ENCODE results near the gene IL1A.
A peak's percentile ranks its signal among the peaks of the same experiment; 100 is the strongest.

The IL1A gene

DNA sequence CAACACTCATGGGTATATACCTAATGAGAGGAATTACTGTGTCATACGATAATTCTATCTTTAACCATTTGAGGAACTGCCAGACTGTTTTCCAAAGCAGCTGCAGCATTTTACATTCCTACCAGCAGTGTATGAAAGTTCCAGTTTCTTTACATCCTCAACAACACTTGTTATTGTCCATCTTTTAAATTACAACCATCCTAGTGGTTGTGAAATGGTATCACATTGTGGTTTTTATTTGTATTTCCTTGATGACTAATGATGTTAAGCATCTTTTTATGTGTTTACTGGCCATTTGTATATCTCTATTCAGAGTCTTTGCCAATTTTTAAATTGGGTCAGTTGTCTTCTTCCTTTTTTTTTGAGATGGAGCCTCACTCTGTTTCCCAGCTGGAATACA lies 15.9 kb downstream of the IL1A start:
- peak; percentile 43 for DNase-seq (ENCODE audit: low read depth, low spot score)
- H3K27ac ChIP-seq, result peak overlapping the region; percentile 7

DNA sequence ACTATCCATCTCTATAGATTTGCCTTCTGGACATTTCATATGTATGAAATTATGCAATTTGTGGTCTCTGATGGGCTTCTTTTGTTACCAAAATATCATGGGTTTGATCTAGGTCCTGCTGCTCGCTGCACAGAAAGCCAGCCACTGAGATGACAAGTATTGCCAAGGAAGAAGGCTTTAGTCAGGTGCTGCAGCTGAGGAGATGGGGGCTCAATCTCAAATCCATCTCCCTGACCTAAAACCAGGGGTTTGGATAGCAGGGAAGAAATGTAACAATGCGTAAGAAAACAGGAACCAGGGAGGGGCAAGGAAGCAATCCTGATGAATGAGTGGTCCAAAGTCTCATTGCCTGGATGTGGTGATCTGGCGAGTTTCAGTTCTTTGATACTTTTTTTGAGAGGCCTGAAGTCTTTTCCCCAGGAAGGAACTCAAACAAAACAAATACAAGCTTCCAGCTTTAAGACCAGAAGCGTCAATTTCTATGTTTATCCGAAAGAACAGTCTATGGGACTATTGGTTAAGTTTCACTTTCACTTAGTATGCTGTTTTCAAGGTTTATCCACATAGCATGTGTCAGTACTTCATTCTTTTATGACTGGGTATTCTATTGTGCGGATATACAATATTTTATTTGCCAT lies 16.5 kb downstream of the IL1A start:
- DNase-seq (ENCODE audit: low read depth, low spot score), result no peak
- peak overlapping the region; percentile 7 for H3K27ac ChIP-seq

DNA sequence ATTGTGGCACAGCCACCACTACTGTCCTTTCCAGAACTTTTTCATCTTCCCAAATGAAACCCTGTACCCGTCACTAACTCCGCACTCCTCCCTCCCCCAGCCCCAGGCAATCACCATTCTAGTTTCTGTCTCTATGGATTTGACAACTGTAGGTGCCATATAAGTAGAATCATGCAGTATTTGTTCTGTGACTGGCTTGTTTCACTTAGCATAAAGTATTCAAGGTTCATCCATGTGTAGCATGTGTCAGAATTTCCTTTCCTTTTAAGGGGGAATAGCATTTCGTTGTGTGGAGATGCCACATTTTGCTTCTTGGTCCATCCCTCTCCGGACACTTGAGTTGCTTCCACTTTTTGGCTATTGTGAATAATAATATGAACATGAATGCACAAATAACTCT lies 19.0 kb downstream of the IL1A start:
- no peak for DNase-seq (ENCODE audit: low read depth, low spot score)
- H3K27ac ChIP-seq, result peak overlapping the region; percentile 19

DNA sequence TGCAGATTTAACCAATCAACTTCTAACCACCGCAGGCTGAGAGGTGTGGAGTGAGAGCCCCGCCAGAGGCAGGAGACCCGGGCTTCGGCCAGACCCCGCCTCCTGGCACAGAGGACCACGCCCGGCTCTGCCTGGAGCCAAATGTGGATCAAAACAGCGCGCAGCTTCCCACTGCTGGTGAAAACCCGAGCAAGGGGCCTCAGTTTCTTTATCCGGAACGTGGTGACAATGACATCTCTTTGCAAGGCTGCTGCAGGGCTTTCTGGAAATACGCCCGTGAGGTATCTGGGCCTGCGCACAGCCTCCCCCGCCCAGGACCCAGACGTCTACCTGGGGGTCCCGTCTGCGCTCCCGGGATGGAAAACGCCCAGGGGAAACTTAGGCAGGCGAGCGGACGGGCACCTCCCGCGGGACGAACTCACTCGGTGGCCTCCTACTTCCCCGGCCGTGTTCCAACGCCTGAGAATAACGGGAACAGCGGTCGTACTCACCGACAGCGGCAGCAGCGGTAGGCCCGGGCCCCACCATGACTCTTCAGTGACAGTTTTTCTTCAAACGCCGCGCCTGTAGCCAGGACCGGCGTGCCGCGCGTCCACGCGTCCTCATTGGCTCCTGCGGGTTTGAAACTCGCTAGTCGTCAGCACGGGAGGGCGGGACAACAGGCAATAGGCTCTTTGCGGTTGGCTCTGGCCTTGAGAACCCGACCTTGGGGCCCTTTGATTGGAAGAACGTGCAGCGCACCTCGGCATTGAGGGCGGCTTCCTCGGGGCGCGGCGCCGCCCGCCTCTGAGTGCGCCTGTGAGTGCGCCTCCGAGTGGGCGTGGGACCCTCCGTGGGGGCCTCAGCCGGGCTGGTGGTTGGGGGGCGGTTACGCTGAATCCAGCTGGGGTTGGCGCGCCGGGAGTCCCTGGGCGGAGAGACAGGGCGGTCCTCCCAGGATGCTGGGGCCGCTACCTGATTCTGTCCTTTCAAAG lies 19.9 kb downstream of the IL1A start, which contains the start of gene CKAP2L:
Gene CKAP2L (minus strand): TSS at position 539 of the 974 bp plus-strand sequence. CDS start 11 bp downstream, at position 528.
- peak within 1 kb of the TSS; percentile 19 for H3K27ac ChIP-seq
- DNase-seq (ENCODE audit: low read depth, low spot score), result peak; percentile 90

DNA sequence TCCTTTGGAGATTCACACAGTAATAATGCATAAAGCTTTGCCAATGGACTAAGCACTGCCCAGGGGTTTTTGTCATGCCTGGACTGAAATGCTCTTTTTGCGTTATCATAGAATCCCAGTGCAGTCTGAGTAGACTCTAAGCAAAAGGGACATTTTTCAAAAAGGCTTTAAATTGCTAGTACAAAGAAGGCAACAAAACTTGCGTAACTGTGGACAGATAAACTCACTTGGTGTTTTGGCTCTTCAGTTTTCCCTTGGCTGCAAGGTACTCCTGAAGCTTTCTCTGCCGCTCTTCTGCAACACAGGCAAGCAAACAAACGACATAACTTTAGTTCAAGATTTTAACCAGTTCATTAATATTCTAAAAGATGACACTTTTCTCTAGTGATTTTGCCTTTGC lies 22.0 kb downstream of the IL1A start:
- DNase-seq (ENCODE audit: low read depth, low spot score), result no peak

DNA sequence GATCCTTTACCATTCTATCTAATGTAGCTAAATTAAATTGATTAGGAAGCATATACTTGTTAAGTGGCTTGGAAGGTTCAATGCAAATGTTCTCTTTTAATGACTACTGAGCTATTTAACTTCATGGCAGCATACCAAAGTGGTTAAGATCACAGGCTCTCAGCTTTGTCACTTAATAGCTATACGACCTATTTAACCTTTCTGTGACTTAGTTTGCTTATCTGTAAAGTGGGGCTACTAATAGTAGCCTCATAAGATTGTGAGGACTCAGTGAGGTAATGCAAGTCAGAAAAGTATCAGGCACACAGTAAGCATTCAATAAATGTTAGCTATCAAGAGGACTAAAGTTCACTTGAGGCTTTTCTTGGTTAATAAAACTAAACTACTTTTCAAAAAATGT lies 24.1 kb downstream of the IL1A start:
- H3K27ac ChIP-seq, result no peak overlapping the region
- DNase-seq (ENCODE audit: low read depth, low spot score), result no peak

More for the DNA sequence above, 22.0 kb downstream of the IL1A start:
- no peak overlapping the region for H3K27ac ChIP-seq

DNA sequence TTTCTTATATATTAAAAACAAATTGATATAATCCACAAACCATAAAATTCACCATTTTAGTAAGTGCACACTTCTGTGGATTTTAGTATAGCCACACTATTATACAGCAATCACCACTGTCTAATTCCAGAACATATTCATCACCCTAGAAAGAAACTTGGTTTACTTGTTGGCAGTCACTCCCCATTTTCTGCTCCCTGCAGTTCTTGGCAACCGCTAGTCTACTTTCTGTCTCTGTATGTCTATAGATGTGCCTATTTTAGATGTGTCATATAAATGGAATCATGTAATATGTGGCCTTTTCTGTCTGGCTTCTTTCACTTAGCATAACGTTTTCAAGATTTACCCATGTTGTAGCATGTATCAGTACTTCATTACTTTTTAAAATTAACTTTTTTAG lies 25.6 kb downstream of the IL1A start:
- H3K27ac ChIP-seq, result no peak overlapping the region
- DNase-seq (ENCODE audit: low read depth, low spot score), result no peak

DNA sequence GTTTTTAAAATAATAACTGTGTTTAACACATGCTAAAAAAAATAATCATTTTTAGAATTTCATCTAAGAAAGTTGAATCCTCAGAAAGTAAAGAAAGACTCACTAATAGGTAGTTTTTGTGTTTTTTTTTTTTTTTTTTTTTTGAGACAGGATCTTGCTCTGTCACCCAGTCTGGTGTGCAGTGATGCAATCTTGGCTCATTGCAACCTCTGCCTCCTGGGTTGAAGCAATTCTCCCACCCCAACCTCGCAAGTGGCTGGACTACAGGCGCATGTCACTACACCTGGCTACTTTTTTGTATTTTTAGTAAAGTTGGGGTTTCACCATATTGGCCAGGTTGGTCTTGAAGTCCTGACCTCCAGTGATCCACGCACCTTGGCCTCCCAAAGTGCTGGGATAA lies 27.0 kb downstream of the IL1A start:
- DNase-seq (ENCODE audit: low read depth, low spot score), result no peak
- H3K27ac ChIP-seq, result peak overlapping the region; percentile 61

DNA sequence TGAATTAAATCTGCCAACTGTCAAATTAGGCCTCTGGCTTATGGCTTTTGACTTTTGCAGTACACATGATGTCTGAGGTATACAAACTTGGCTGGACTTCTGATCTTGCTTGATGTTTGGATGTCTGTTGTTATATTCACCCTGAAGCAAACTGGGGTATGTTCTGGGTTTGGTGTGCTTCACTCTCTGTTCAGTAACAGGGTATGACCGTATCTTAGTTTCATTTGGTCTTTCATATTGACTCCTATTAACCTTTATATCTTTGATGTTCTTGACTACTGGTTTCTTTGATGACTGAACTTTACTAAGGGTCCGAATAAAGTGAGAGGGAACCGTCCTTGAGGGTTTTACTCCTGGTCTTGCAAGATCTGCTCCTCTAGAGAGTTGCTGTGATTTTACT lies 28.1 kb downstream of the IL1A start:
- no peak overlapping the region for H3K27ac ChIP-seq
- DNase-seq (ENCODE audit: low read depth, low spot score), result no peak

DNA sequence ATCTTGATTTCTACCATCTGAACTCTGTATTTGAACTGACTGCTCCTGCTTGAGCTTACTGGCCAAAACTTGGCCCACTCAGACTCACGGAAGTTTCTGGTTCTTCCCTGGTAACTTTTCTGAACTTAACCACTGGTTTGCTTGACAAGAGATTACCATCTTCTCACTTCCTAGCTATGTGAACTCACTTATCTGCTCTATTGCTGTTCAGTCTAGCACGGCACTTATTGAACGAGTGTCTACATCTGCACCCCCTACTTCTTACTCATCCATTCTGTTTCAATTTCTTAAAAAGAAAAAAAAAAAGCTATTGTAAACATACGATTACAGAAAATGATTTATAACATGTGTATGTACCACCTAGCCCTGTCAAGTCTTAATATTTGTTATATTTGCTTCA lies 28.8 kb downstream of the IL1A start:
- DNase-seq (ENCODE audit: low read depth, low spot score), result no peak
- no peak overlapping the region for H3K27ac ChIP-seq

DNA sequence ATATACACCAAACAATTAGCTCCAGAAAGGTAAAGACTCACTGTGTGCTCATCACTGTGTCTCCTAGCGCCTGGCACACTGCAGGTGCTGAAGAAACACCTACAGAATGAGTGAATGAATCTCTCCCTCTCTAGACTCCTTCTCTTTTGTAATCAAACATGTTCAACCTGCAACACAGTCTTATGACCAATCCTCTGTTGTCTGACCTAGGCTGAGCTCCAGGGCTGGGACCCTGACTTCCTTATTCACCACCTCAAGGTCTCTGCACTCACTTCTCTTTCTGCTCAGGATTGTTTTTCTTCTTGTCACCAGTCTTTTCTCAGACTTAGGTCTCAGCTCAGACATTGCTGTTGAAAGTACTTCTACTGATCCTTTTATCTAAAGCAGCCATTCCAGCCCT lies 29.7 kb downstream of the IL1A start:
- H3K27ac ChIP-seq, result no peak overlapping the region
- DNase-seq (ENCODE audit: low read depth, low spot score), result no peak

DNA sequence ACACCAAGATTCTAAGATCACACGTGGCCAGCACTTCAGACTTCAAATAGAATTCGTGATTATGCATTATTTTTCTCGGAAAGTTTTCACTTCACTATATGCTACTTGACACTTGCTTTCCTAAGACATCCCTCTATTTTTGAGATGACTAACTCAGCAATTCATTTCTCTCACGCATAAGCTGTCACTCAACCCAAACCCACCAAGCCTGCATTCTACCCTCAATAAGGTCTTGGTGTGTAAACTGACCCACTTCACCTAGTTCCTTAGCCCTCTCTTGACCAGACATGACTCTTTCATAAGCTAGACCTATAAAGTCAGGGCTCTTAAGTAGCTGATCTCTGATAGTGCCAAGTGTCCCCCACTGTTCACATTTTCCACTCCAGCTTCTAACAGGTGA lies 31.6 kb downstream of the IL1A start:
- H3K27ac ChIP-seq, result no peak overlapping the region
- DNase-seq (ENCODE audit: low read depth, low spot score), result no peak

DNA sequence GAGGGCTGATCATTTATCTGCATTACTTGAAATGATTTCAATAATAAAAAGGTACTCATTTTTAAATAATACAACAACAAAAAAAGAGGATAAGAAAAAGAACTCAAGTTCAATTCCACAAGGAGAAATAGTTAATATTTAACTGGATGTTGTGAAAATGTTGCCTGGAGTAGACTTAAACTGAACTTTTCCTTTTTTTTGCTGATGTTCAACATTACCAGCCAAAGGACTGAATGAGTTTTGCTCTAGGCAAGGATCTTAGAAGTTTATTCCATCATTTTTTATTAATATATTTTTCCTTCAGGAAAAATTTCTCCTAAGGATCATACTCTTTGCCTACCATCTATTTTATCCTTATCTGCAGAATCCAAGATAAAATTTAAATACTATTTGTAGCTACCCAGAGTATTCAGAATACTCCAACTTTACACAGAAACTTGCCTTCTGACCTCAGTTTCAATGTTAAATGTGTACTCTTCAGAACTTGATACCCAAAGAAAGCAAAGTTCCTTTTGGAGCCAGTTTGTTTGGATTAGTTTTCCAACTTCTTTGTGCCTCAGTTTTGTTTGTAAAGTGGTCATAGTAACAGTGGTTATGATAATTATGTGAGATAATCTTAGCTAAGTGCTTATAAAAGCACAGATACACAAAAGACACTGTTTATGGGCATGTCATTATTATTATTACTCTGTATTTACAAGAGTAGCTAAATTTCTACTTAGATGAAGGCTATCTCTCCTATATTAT lies 32.7 kb downstream of the IL1A start:
- H3K27ac ChIP-seq, result peak overlapping the region; percentile 9
- no peak for DNase-seq (ENCODE audit: low read depth, low spot score)

DNA sequence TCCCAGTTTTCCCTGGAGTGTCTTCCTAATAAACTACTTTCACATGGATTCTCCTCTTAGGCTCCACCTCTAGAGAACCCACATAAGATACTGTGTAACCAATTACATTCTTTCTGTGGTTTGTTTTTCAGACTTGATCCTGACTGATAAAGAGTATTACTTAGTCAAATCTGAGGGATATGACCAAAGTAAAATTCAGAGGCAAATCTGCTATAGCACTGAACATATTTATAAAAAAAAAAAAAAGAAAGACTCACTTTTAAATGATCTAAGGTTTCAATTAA lies 33.8 kb downstream of the IL1A start:
- H3K27ac ChIP-seq, result peak overlapping the region; percentile 9
- no peak for DNase-seq (ENCODE audit: low read depth, low spot score)

DNA sequence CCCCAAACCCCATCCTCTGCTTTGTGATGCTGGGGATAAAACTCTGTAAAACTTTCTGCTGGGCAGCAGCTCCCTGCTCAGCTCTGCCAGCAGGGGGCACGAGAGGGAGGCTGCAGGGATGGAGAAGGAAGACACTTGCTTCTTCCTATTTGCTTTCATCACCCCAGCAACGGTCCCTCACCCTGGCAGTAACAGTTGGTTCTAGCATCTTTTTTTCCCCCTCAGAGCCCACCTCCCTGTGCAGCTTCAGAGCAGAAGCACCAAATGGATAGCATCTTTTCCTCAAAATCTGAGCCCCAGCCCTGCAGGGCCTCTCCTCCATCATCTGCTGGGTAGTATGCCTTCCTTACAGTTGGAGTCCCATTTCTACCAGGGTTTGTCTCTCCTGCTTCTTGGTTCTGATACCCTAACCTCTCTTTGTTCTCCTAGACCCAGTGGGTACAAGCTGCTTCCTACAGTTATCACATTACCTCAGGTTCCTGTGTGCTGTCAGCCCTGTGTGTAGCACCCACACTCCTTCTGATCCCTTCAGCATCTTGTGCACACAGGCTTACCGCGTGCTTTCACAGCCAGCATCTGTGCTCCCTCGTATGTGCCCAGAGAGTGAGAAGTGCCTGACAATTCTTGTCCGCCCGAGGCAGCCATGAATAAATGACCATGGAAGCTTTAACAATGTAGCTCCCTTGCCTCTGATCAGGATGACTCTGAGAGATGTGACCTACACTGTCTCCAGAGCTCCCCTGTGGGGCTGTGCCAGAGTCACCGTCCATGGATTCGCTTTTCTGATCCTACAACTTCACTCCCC lies 34.3 kb downstream of the IL1A start:
- DNase-seq (ENCODE audit: low read depth, low spot score), result peak; percentile 16
- H3K27ac ChIP-seq, result peak overlapping the region; percentile 9

DNA sequence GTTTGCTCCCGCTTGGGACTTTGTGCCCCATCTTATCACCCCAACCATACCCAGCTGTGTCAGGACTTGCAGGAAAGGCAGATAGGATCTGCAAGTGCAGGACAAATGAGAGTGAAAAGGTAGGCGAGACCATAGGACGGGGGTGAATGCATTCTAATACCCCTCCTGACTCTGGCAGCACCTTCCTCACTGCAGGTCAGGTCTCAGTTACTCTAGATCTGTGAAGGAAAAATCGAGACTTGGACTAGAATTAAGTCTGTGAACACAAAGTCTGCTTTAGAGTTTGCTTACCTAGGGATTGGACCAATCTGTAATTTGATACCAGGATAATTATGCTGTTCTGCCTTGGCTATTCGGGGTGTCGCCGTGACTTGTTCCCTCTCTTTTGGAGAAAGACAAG lies 43.8 kb downstream of the IL1A start:
- no peak for DNase-seq (ENCODE audit: low read depth, low spot score)
- no peak overlapping the region for H3K27ac ChIP-seq

DNA sequence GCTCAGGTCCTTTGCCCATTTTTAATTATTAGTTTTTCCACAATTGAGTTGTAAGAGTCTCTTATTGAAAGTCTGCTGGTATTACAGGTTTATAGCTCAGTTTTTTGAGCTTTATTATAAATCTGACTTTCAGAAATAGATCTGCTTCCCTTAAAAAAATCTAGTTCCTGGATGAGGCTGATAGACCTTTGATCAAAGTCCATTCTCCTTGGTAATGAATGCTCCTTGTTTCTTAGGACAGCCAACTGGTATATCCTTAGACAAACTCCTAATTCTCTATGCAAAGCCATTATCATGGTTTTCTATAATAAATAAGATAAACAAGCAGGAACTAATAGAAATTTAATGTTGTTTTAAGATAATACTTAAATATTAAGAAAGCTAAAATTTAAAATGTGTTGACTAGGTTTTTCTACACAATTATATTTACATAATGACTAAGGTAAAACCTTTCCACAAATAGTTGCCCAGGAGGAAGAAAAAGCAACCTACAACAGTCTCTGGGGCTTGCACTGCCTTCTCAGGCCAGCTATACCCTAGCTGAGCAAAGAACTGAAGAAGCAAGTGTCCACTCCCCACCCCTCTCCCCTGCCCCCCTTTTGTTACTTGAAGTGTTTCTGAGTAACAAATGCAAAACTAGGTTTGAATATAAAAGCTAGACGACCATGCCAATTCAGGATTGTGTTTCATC lies 46.6 kb downstream of the IL1A start:
- peak overlapping the region; percentile 1 for H3K27ac ChIP-seq
- DNase-seq (ENCODE audit: low read depth, low spot score), result no peak

DNA sequence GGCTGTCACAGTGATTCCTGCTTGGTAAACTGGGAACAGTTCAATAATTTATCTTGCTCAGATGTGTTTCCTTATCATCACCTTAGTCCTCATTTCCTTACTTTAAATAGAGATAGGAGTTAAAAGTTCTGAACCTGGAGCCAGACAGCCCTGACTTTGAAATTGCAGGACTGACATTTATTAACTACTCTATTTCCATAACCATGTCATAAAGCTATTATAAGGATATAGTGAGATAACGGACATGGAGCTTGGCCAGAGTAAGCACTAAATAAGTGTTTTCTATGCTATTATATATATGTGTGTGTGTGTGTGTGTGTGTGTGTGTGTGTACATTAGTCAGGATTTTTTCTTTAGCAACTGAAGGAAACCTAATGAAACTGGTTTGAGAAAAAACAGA lies 50.4 kb downstream of the IL1A start:
- DNase-seq (ENCODE audit: low read depth, low spot score), result no peak
- H3K27ac ChIP-seq, result no peak overlapping the region

DNA sequence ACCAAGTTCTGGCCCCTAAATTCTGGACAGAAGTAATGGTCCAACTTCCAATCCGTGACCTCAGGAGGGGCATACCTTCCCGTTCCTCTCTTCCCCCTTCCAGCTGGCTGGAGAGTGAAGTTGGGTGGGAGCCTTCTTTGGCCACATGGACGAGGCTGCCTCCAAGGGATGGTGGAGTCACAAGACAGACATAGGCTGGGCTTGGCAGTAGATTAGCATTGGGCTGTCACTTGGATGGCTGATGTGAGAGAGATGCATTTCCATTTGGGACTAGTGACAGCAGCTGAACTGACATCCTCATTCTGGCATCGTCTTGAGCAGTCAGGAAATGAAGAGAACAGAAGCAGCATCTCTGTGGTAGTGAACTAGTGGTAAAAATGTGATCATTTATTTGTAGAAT lies 50.8 kb downstream of the IL1A start:
- no peak for DNase-seq (ENCODE audit: low read depth, low spot score)
- no peak overlapping the region for H3K27ac ChIP-seq

DNA sequence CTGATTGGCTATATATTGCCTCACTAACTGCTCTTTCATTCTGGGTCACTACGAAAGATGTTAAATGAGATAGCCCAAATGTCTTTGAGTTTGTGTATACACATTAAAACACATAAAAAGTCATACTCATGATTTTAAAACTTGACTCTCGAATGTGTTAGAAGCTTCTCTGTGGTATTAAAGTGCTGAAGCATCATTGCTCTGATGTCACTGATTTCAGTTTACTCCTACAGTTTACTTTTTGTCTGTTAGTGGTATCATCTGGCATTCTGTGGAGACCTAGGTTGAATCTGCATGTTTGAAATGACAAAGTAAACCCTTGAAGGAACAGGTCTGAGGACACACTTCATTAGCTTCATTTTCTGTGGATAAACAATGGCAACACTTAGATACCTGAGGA lies 52.8 kb downstream of the IL1A start:
- DNase-seq (ENCODE audit: low read depth, low spot score), result no peak
- no peak overlapping the region for H3K27ac ChIP-seq

Measured in epithelial cell of prostate (primary cell).